Tibial nerve (tissue), 4 donors: ENCODE measurements around the gene GAST. TPM values are rescaled to one million over a fixed set of nuclear protein-coding genes. Genes with fewer than 3 reads are reported as not detected.
"Not testable (repeated sequence)": the region's sequence is repeated elsewhere in the genome, so short reads cannot be mapped to it uniquely, and the experiment has no call there.

Source experiments
- DNase-seq, 2 donors: peaks; one replicate each; pipeline ENCODE4 v3.0.0-alpha.2; 2019; ENCODE audit warnings: low spot score in 2 of 2
- H3K27ac ChIP-seq, 4 donors: fragments of 200-600 bp; sonication (generic) in 3 of 4; one replicate each; pipeline ENCODE4 v1.5.1; 2017 to 2019; ENCODE audit warnings: mild to moderate bottlenecking in 1 of 4
- H3K27me3 ChIP-seq, 2 donors: fragments of 200-600 bp; sonication (generic) in 1 of 2; one replicate each; pipeline versions ENCODE4 v1.5.1 to v1.6.0; 2017 to 2019
- H3K36me3 ChIP-seq, 3 donors: fragments of 200-600 bp; sonication (generic); one replicate each; pipeline ENCODE4 v1.5.1; 2018 to 2019
- H3K4me1 ChIP-seq, 4 donors: fragments of 200-600 bp; sonication (generic) in 3 of 4; one replicate each; pipeline ENCODE4 v1.5.1; 2017 to 2019
- H3K4me3 ChIP-seq, 4 donors: fragments of 200-600 bp; sonication (generic) in 3 of 4; one replicate each; pipeline ENCODE4 v1.5.1; 2017 to 2019; ENCODE audit warnings: mild to moderate bottlenecking in 1 of 4, moderate library complexity in 1 of 4
- H3K9me3 ChIP-seq, 4 donors: fragments of 200-600 bp; sonication (generic) in 3 of 4; one replicate each; pipeline ENCODE4 v1.5.1; 2017 to 2019
- CTCF ChIP-seq, 5 experiments: fragments of 200-600 bp in 3 of 5; fragments of 450-650 bp in 2 of 5; sonication (generic) in 3 of 5; IDR thresholded peaks; one replicate each; pipeline ENCODE4 v1.5.1; 2016 to 2019; ENCODE audit warnings: antibody characterized with exemption in 5 of 5, mild to moderate bottlenecking in 3 of 5, moderate library complexity in 2 of 5
- EP300 ChIP-seq, 2 donors: sonication (generic); formaldehyde crosslinking; IDR thresholded peaks; one replicate each; pipeline ENCODE4 v1.6.1; 2017; ENCODE audit warnings: antibody characterized with exemption in 2 of 2, mild to moderate bottlenecking in 1 of 2
- POLR2A ChIP-seq, 2 donors: fragments of 450-650 bp; IDR thresholded peaks; one replicate each; pipeline ENCODE4 v1.6.1; 2017; ENCODE audit warnings: antibody characterized with exemption in 2 of 2, mild to moderate bottlenecking in 2 of 2, moderate library complexity in 2 of 2
- WGBS, 2 donors: methylation state at CpG; one replicate each; pipeline ENCODE4 v1.1.5; 2018; 5-methylcytosine and 5-hydroxymethylcytosine counted together
- total RNA-seq, 4 donors: library from RNA; depleted of rRNA; stranded (reverse); fragments of >200 nt; gene quantifications; one replicate each; pipeline ENCODE4 v1.1.0, GENCODE V29; 2016

GAST gene
- total RNA-seq, 4 donors from 2014 or later: not detected

- no peak for DNase-seq
- Histone ChIP-seq H3K4me3 (no peak overlapping the region), H3K9me3 (no peaks in the 10 kb centered on the region), H3K27ac (no peak overlapping the region), H3K4me1 (peaks cover 0 to 9% (median 0%) of the 10 kb centered on the region in 4 donors), H3K27me3 (no peaks in the 10 kb centered on the region), H3K36me3 (no peaks in the 10 kb centered on the region)
- 83 to 89% methylated on average over 7 of the region's 7 CpGs for WGBS, 2 donors
- no peak for TF ChIP-seq EP300 (IDR thresholded peaks at IDR 0.05)
- no peak for TF ChIP-seq CTCF (IDR thresholded peaks at IDR 0.05)
- no peak for TF ChIP-seq POLR2A (IDR thresholded peaks at IDR 0.05)
Measured at GRCh38 chr17:41672153-41672552, 40.0 kb upstream of the GAST start.

GRCh38 chr17:41675157-41676057 is 36.7 kb upstream of the GAST start:
- not testable (repeated sequence) for H3K4me3 ChIP-seq

DNA sequence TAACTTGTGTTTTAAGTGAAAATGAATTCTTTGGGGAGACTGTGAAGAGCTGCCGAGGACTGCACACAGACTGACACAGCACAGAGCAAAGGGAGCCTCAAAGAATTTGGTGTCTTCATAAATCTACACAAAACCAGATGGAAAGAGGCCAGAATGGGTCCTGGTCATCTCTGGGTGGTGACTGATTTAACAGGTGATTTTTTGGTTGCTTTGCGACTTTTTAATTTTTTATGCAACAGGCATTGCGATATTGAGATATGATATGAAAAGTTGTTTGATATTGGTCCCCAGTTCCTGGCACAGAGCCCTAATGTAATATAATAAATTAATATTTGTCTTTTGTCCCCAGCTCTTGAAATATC is 36.1 kb upstream of the GAST start:
- peaks cover 0 to 11% (median 3%) of the 10 kb centered on the region in 4 donors for H3K4me1 ChIP-seq
- no peaks in the 10 kb centered on the region for H3K27me3 ChIP-seq
- TF ChIP-seq POLR2A (IDR thresholded peaks at IDR 0.05) (no peak), CTCF (IDR thresholded peaks at IDR 0.05) (no peak), EP300 (IDR thresholded peaks at IDR 0.05) (no peak)
- no peak for DNase-seq
- no peaks in the 10 kb centered on the region for H3K9me3 ChIP-seq
- H3K36me3 ChIP-seq: no peaks in the 10 kb centered on the region
- 75 to 83% methylated on average over 3 of the region's 3 CpGs for WGBS, 2 donors
- no peak overlapping the region for H3K4me3 ChIP-seq
- no peak overlapping the region for H3K27ac ChIP-seq

More at GRCh38 chr17:41675157-41676057, 36.7 kb upstream of the GAST start:
- not testable (repeated sequence) for DNase-seq, H3K27ac ChIP-seq, H3K36me3 ChIP-seq, H3K27me3 ChIP-seq, H3K9me3 ChIP-seq
- H3K4me1 ChIP-seq: peaks cover 0 to 11% (median 3%) of the 10 kb centered on the region in 4 donors
- 78% methylated on average over 7 of the region's 7 CpGs for WGBS, 2 donors

- H3K27me3 ChIP-seq: no peaks in the 10 kb centered on the region
- H3K4me3 ChIP-seq: peak overlapping the region in 2 of 4 donors; percentile 27
- no peaks in the 10 kb centered on the region for H3K36me3 ChIP-seq
- peak overlapping the region; percentile 34 to 79 (median 67) for H3K27ac ChIP-seq
- no peak for TF ChIP-seq POLR2A (IDR thresholded peaks at IDR 0.05)
- TF ChIP-seq EP300 (IDR thresholded peaks at IDR 0.05): peak in 1 of 2 donors; percentile 13
- TF ChIP-seq CTCF (IDR thresholded peaks at IDR 0.05): no peak
- DNase-seq: no peak
- H3K4me1 ChIP-seq: peaks cover 0 to 11% (median 3%) of the 10 kb centered on the region in 4 donors
- WGBS, 2 donors: 79 to 89% methylated on average over 2 of the region's 2 CpGs
- H3K9me3 ChIP-seq: no peaks in the 10 kb centered on the region
Measured at GRCh38 chr17:41678411-41678906, 33.7 kb upstream of the GAST start.

DNA sequence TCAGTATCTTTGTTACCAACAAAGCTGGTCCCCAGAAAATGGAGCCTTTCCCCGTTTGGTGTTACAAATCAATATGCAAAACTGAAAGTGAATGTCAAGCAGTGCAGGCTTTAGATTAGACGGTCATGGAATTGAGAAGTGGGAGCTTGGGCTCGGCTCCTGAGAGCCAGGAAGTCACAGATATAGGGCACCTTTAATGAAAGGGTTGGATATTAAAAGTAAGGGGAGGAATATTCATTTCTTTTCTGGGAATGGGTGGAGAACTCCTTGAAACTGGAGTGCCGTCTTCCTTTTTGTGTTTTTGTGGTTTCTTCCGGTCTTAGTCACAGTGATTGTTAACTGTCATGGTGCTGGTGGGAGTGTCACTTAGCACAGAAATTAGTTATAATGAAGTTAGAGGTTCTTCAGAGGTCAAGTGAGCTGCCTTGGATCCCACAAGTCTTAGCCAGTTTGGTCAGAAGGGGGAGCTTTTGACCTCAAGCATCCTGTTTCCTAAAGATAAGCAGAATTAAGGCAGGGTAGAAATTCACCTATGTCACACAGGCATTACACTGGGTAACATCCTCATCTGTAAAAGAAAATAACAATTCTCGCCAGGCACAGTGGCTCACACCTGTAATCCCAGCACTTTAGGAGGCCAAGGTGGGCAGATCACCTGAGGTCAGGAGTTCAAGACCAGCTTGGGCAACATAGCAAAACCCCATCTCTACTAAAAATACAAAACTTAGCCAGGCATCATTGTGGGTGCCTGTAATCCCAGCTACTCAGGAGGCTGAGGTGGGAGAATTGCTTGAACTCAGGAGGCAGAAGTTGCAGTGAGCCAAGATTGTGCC is 33.0 kb upstream of the GAST start:
- peak overlapping the region in 2 of 4 donors; percentile 27 for H3K4me3 ChIP-seq
- no peak for DNase-seq
- H3K27ac ChIP-seq: peak overlapping the region; percentile 34 to 79 (median 67)

More for the DNA sequence above, 33.0 kb upstream of the GAST start:
- H3K27me3 ChIP-seq: no peaks in the 10 kb centered on the region
- H3K9me3 ChIP-seq: no peaks in the 10 kb centered on the region
- WGBS, 2 donors: 28 to 33% methylated on average over 6 of the region's 6 CpGs
- TF ChIP-seq POLR2A (IDR thresholded peaks at IDR 0.05): no peak
- peak in 2 of 5 experiments; percentile 5 to 17 for TF ChIP-seq CTCF (IDR thresholded peaks at IDR 0.05)
- TF ChIP-seq EP300 (IDR thresholded peaks at IDR 0.05): peak in 1 of 2 donors; percentile 43
- H3K36me3 ChIP-seq: no peaks in the 10 kb centered on the region
- peaks cover 0 to 11% (median 3%) of the 10 kb centered on the region in 4 donors for H3K4me1 ChIP-seq
